Measurements from ENCODE around the gene PNPLA6.
A peak's percentile ranks its signal among the peaks of the same experiment; 100 is the strongest.
"Not testable (repeated sequence)": the region's sequence is repeated elsewhere in the genome, so short reads cannot be mapped to it uniquely, and the experiment has no call there.

PNPLA6 gene

GRCh38 chr19:7529610-7530490 is 5.7 kb upstream of the PNPLA6 start:
- DNase-seq (ENCODE audit: low read depth in 2 of 2, low spot score in 1 of 2), result no peak

GRCh38 chr19:7533281-7533885 is 2.1 kb upstream of the PNPLA6 start:
- DNase-seq (ENCODE audit: low read depth in 2 of 2, low spot score in 1 of 2), result no peak

GRCh38 chr19:7533925-7534480 is 1.5 kb upstream of the PNPLA6 start:
- DNase-seq (ENCODE audit: low read depth in 2 of 2, low spot score in 1 of 2), result peak; percentile 59 to 70

GRCh38 chr19:7534531-7535046 is 928 bp upstream of the PNPLA6 start:
- no peak for DNase-seq (ENCODE audit: low read depth in 2 of 2, low spot score in 1 of 2)

GRCh38 chr19:7535998-7536695 is 630 bp downstream of the PNPLA6 start:
- DNase-seq (ENCODE audit: low read depth in 2 of 2, low spot score in 1 of 2), result no peak

- not testable (repeated sequence) for DNase-seq (ENCODE audit: low read depth in 2 of 2, low spot score in 1 of 2)
Measured at GRCh38 chr19:7538990-7539389, 3.5 kb downstream of the PNPLA6 start.

- no peak for DNase-seq (ENCODE audit: low read depth in 2 of 2, low spot score in 1 of 2)
Measured at GRCh38 chr19:7539827-7540425, 4.4 kb downstream of the PNPLA6 start.

- no peak for DNase-seq (ENCODE audit: low read depth in 2 of 2, low spot score in 1 of 2)
Measured at GRCh38 chr19:7540761-7541474, 5.4 kb downstream of the PNPLA6 start.

- DNase-seq (ENCODE audit: low read depth in 2 of 2, low spot score in 1 of 2), result no peak
Measured at GRCh38 chr19:7541475-7541824, 5.9 kb downstream of the PNPLA6 start.

GRCh38 chr19:7541828-7542443 is 6.4 kb downstream of the PNPLA6 start:
- DNase-seq (ENCODE audit: low read depth in 2 of 2, low spot score in 1 of 2), result no peak

GRCh38 chr19:7542556-7543348 is 7.2 kb downstream of the PNPLA6 start:
- no peak for DNase-seq (ENCODE audit: low read depth in 2 of 2, low spot score in 1 of 2)

- no peak for DNase-seq (ENCODE audit: low read depth in 2 of 2, low spot score in 1 of 2)
Measured at GRCh38 chr19:7544626-7545025, 9.1 kb downstream of the PNPLA6 start.

- DNase-seq (ENCODE audit: low read depth in 2 of 2, low spot score in 1 of 2), result no peak
Measured at GRCh38 chr19:7545300-7545699, 9.8 kb downstream of the PNPLA6 start.

GRCh38 chr19:7545904-7546303 is 10.4 kb downstream of the PNPLA6 start:
- no peak for DNase-seq (ENCODE audit: low read depth in 2 of 2, low spot score in 1 of 2)

GRCh38 chr19:7547159-7547558 is 11.6 kb downstream of the PNPLA6 start:
- no peak for DNase-seq (ENCODE audit: low read depth in 2 of 2, low spot score in 1 of 2)

- no peak for DNase-seq (ENCODE audit: low read depth in 2 of 2, low spot score in 1 of 2)
Measured at GRCh38 chr19:7549429-7550148, 14.1 kb downstream of the PNPLA6 start.

GRCh38 chr19:7550169-7550770 is 14.8 kb downstream of the PNPLA6 start:
- DNase-seq (ENCODE audit: low read depth in 2 of 2, low spot score in 1 of 2), result no peak

Data from stimulated activated CD8-positive, alpha-beta memory T cell treated with anti-CD3 and anti-CD28 coated beads, Interleukin-4, amount 100 ng/mL, for 1 hour (primary cell).